Lower leg skin (tissue), 4 donors: ENCODE results near the gene ERICH3. TPM values are rescaled to one million over a fixed set of nuclear protein-coding genes. Genes with fewer than 3 reads are reported as not detected.

Experiments
- DNase-seq, 2 donors: peaks; one replicate each; pipeline ENCODE4 v3.0.0-alpha.2; 2019; ENCODE audit warnings: low spot score in 2 of 2
- H3K4me3 ChIP-seq: fragments of 200-600 bp; sonication (generic); 2 replicates; pipeline ENCODE4 v1.5.1; 2017; ENCODE audit warnings: mild to moderate bottlenecking, low read depth; ENCODE audit not compliant: poor library complexity, severe bottlenecking
- CTCF ChIP-seq, 3 donors: fragments of 450-650 bp; IDR thresholded peaks; one replicate each; pipeline ENCODE4 v1.5.1; 2016; ENCODE audit warnings: antibody characterized with exemption in 3 of 3, mild to moderate bottlenecking in 3 of 3, moderate library complexity in 2 of 3
- POLR2A ChIP-seq, 2 donors: fragments of 450-650 bp; IDR thresholded peaks; one replicate each; pipeline ENCODE4 v1.6.1; 2016 to 2017; ENCODE audit warnings: antibody characterized with exemption in 2 of 2, mild to moderate bottlenecking in 1 of 2, moderate library complexity in 1 of 2
- WGBS, 2 donors: methylation state at CpG; one replicate each; pipeline ENCODE4 v1.1.5; 2018; 5-methylcytosine and 5-hydroxymethylcytosine counted together
- intact Hi-C: fragments of 100-400 bp; cut with DNase I; formaldehyde crosslinking; loops from one replicate; pipeline ENCODE4 v1.15.0; 2023; ENCODE audit warnings: low total_unique reads
- total RNA-seq, 4 donors: library from RNA; depleted of rRNA; stranded (reverse); fragments of >200 nt; gene quantifications; one replicate each; pipeline ENCODE4 v1.1.0, GENCODE V29; 2016

ERICH3 gene
- total RNA-seq, 4 donors from 2014 or later: not detected

GRCh38 chr1:74654708-74655107, 18.9 kb downstream of the ERICH3 start:
- WGBS, 2 donors: 78 to 81% methylated on average over 1 of the region's 1 CpG
- H3K4me3 ChIP-seq: no peak overlapping the region
- no peak for TF ChIP-seq CTCF (IDR thresholded peaks at IDR 0.05)
- TF ChIP-seq POLR2A (IDR thresholded peaks at IDR 0.05): no peak
- DNase-seq: no peak
- intact Hi-C loops: loop anchor here (5.0 kb wide), 1 partner anchor 588 kb away; no protein-coding TSS in a partner anchor

- H3K4me3 ChIP-seq: no peak overlapping the region
- intact Hi-C loops: loop anchor here (5.0 kb wide), 1 partner anchor 590 kb away; no protein-coding TSS in a partner anchor
- TF ChIP-seq CTCF (IDR thresholded peaks at IDR 0.05): no peak
- no peak for TF ChIP-seq POLR2A (IDR thresholded peaks at IDR 0.05)
- WGBS, 2 donors: 56 to 59% methylated on average over 7 of the region's 7 CpGs
- no peak for DNase-seq
Measured at GRCh38 chr1:74652711-74653139, 20.9 kb downstream of the ERICH3 start.

- TF ChIP-seq CTCF (IDR thresholded peaks at IDR 0.05) (no peak), POLR2A (IDR thresholded peaks at IDR 0.05) (no peak)
- 71 to 72% methylated on average over 4 of the region's 4 CpGs for WGBS, 2 donors
- intact Hi-C loops: loop anchor here (5.0 kb wide), 1 partner anchor 592 kb away; no protein-coding TSS in a partner anchor
- DNase-seq: no peak
- H3K4me3 ChIP-seq: no peak overlapping the region
Measured at GRCh38 chr1:74650561-74650960, 23.0 kb downstream of the ERICH3 start.

GRCh38 chr1:74641876-74642275, 31.7 kb downstream of the ERICH3 start:
- no peak overlapping the region for H3K4me3 ChIP-seq
- intact Hi-C loops: no loop called here
- no peak for DNase-seq
- TF ChIP-seq CTCF (IDR thresholded peaks at IDR 0.05): no peak
- no peak for TF ChIP-seq POLR2A (IDR thresholded peaks at IDR 0.05)

- no peak overlapping the region for H3K4me3 ChIP-seq
- intact Hi-C loops: no loop called here
- DNase-seq: no peak
- TF ChIP-seq POLR2A (IDR thresholded peaks at IDR 0.05): no peak
- no peak for TF ChIP-seq CTCF (IDR thresholded peaks at IDR 0.05)
- 79 to 80% methylated on average over 5 of the region's 5 CpGs for WGBS, 2 donors
Measured at GRCh38 chr1:74641161-74641560, 32.4 kb downstream of the ERICH3 start.

- no peak overlapping the region for H3K4me3 ChIP-seq
- intact Hi-C loops: no loop called here
- TF ChIP-seq CTCF (IDR thresholded peaks at IDR 0.05) (no peak), POLR2A (IDR thresholded peaks at IDR 0.05) (no peak)
- no peak for DNase-seq
- 80 to 100% methylated on average over 1 of the region's 1 CpG for WGBS, 2 donors
Measured at GRCh38 chr1:74637296-74637695, 36.3 kb downstream of the ERICH3 start.
